ENCODE results near the gene TCF25.

TCF25 gene

DNA sequence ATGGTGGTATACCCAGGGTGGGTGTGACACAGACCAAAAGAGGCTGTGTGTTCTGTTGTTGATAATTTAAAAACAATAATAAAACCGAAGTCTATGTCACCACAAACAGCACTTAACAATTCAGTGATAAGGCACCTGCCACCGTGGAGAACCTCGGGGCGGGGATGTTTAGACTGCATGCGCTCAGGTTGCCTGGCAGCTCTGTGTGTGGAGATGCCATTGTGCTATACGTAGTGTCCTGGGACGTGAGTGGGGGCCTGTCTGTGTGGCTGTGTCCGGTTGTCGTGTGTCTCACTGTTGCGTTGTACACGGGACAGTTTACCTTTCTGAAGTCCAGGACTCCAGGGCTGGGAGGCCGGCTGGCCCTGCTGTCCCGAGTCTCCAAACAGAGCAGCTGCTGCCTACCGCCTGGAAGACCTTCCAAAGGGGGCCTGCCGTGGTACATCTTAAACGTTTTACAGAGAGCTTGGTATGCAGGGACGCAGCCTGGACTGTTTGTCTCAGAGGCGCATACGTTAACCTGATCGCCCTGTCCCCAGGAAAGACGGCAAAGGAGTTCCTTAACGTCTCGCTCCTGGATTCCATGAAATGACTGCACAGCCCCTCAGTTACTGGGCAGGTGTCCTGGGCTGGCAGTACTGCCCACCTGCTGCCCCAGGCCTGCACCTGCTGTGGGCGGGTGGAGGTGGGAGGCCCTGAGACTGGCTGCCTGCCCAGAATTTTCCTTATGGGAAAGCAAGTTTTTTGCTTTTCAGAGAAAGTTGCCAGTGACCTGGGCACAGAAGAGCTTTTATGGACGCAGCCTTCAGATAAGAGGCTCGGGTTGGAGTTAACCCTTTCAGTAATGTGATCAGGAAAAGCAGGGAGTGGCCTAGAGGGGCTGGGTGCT, 26.1 kb upstream of the TCF25 start:
- in situ Hi-C loops (cut with HindIII; ENCODE audit: low sequenced_read_pairs): no loop called here
- TF ChIP-seq, protein P1, sequence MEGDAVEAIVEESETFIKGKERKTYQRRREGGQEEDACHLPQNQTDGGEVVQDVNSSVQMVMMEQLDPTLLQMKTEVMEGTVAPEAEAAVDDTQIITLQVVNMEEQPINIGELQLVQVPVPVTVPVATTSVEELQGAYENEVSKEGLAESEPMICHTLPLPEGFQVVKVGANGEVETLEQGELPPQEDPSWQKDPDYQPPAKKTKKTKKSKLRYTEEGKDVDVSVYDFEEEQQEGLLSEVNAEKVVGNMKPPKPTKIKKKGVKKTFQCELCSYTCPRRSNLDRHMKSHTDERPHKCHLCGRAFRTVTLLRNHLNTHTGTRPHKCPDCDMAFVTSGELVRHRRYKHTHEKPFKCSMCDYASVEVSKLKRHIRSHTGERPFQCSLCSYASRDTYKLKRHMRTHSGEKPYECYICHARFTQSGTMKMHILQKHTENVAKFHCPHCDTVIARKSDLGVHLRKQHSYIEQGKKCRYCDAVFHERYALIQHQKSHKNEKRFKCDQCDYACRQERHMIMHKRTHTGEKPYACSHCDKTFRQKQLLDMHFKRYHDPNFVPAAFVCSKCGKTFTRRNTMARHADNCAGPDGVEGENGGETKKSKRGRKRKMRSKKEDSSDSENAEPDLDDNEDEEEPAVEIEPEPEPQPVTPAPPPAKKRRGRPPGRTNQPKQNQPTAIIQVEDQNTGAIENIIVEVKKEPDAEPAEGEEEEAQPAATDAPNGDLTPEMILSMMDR (IDR thresholded peaks at IDR 0.05; ENCODE audit: low read depth, low read length): no peak
- no peak for DNase-seq (ENCODE audit: low read depth, low spot score)
- no peak overlapping the region for H3K4me3 ChIP-seq (ENCODE audit: low read depth, low read length)

- in situ Hi-C loops (cut with HindIII; ENCODE audit: low sequenced_read_pairs): no loop called here
- DNase-seq (ENCODE audit: low read depth, low spot score): no peak
- no peak overlapping the region for H3K4me3 ChIP-seq (ENCODE audit: low read depth, low read length)
- TF ChIP-seq, protein P1 (IDR thresholded peaks at IDR 0.05; ENCODE audit: low read depth, low read length): no peak
Observed at GRCh38 chr16:89847940-89848297, 25.5 kb upstream of the TCF25 start.

- in situ Hi-C loops (cut with HindIII; ENCODE audit: low sequenced_read_pairs): no loop called here
- no peak overlapping the region for H3K4me3 ChIP-seq (ENCODE audit: low read depth, low read length)
- DNase-seq (ENCODE audit: low read depth, low spot score): no peak
- TF ChIP-seq, protein P1 (IDR thresholded peaks at IDR 0.05; ENCODE audit: low read depth, low read length): no peak
Observed at GRCh38 chr16:89848974-89849373, 24.4 kb upstream of the TCF25 start.

- in situ Hi-C loops (cut with HindIII; ENCODE audit: low sequenced_read_pairs): no loop called here
- H3K4me3 ChIP-seq (ENCODE audit: low read depth, low read length): no peak overlapping the region
- TF ChIP-seq, protein P1 (IDR thresholded peaks at IDR 0.05; ENCODE audit: low read depth, low read length): no peak
- DNase-seq (ENCODE audit: low read depth, low spot score): no peak
Observed at GRCh38 chr16:89853306-89853993, 19.9 kb upstream of the TCF25 start.

GRCh38 chr16:89855301-89855945, 18.0 kb upstream of the TCF25 start:
- in situ Hi-C loops (cut with HindIII; ENCODE audit: low sequenced_read_pairs): no loop called here
- no peak for DNase-seq (ENCODE audit: low read depth, low spot score)
- H3K4me3 ChIP-seq (ENCODE audit: low read depth, low read length): no peak overlapping the region
- TF ChIP-seq, protein P1 (IDR thresholded peaks at IDR 0.05; ENCODE audit: low read depth, low read length): no peak

DNA sequence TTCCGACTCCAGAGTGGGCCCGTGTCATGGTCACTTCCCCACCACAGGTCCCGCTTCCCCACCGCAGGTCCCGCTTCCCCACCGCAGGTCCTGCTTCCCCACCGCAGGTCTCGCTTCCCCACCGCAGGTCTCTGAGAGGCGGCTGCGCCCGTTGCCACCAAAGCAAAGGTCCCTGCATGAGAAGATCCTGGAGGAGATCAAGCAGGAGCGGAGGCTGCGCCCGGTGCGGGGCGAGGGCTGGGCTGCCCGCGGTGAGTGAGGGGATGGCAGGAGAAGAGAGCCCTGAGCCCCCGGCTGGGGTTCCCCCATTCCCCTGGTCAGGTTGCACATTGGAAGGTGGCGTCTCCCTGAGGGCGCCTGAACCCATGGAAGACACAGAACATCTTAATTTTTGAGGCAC, 17.4 kb upstream of the TCF25 start:
- in situ Hi-C loops (cut with HindIII; ENCODE audit: low sequenced_read_pairs): no loop called here
- H3K4me3 ChIP-seq (ENCODE audit: low read depth, low read length): no peak overlapping the region
- DNase-seq (ENCODE audit: low read depth, low spot score): no peak
- TF ChIP-seq, protein P1 (IDR thresholded peaks at IDR 0.05; ENCODE audit: low read depth, low read length): no peak
